Transverse colon (tissue), 4 donors: ENCODE measurements around the gene ARHGAP24.

Experiments
- CTCF ChIP-seq, 5 experiments: fragments of 200-600 bp in 3 of 5; fragments of 450-650 bp in 2 of 5; sonication (generic) in 3 of 5; IDR thresholded peaks; 1 replicate in 2 of 5; 2 replicates in 3 of 5; pipeline ENCODE4 v1.5.1; 2016 to 2017; ENCODE audit warnings: antibody characterized with exemption in 5 of 5, inconsistent platforms in 3 of 5, mild to moderate bottlenecking in 2 of 5, moderate library complexity in 1 of 5
- EP300 ChIP-seq: sonication (generic); formaldehyde crosslinking; IDR thresholded peaks from one replicate; pipeline ENCODE4 v1.6.1; 2017; ENCODE audit warnings: antibody characterized with exemption, low read depth
- POLR2A ChIP-seq: fragments of 450-650 bp; IDR thresholded peaks from one replicate; pipeline ENCODE4 v1.6.1; 2016; ENCODE audit warnings: antibody characterized with exemption, mild to moderate bottlenecking, moderate library complexity
- POLR2AphosphoS5 ChIP-seq, 3 donors: sonication (generic); formaldehyde crosslinking; IDR thresholded peaks; one replicate each; pipeline ENCODE4 v1.6.1; 2016; ENCODE audit warnings: antibody characterized with exemption in 3 of 3

GRCh38 chr4:85474356-85474755, 594 bp upstream of the ARHGAP24 start:
- TF ChIP-seq CTCF (IDR thresholded peaks at IDR 0.05) (no peak), POLR2A (no peak), POLR2AphosphoS5 (IDR thresholded peaks at IDR 0.05) (no peak), EP300 (no peak)
